ENCODE data around the gene ZFYVE9. TPM values are rescaled to one million over a fixed set of nuclear protein-coding genes. Genes with fewer than 3 reads are reported as not detected.

ZFYVE9 gene
- total RNA-seq, 1 experiment from 2014 or later, result 18.0 TPM

DNA sequence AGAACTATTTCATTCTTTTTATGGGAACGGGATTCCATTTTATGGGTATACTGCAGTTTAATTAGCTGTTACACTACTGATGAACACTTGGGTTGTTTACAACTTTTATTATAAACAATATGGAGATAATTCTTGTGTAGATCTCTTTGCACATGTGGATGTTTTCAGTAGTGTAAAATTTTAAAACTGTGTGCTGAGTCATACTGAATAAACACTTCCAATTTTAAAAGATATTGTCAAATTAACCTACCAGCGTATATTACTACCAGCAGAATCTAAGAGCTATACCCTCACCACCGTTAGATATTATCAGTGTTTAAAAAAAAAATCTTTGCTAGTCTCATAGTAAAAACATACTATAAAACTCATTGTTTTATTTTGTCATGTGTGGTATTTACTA, 118.0 kb downstream of the ZFYVE9 start:
- in situ Hi-C loops (cut with HindIII; ENCODE audit: low pct_unique_long_range_greater_than_20kb, low sequenced_read_pairs) (no loop called here), intact Hi-C loops (cut with micrococcal nuclease; ENCODE audit: unreplicated experiment) (no loop called here)
- Histone ChIP-seq H3K4me1 (ENCODE audit: control insufficient read depth, insufficient read depth, low read length) (peaks cover 4% of the 10 kb centered on the region; the same call in 1 of the 2 replicates), H3K4me3 (ENCODE audit: low read depth in 2 of 2, low read length in 2 of 2) (no peak overlapping the region), H3K9me3 (ENCODE audit: control insufficient read depth, insufficient read depth, low read depth, low read length) (no peaks in the 10 kb centered on the region), H3K27ac (ENCODE audit: low read length) (no peak overlapping the region), H3K27me3 (ENCODE audit: control insufficient read depth, insufficient read depth, low read length) (no peaks in the 10 kb centered on the region), H3K36me3 (ENCODE audit: control insufficient read depth, insufficient read depth, low read length) (no peaks in the 10 kb centered on the region)
- DNase-seq (ENCODE audit: low read depth, low spot score) (no peak), ATAC-seq (no peak)
- CTCF ChIA-PET, result no interaction called here
- no TSS peak for BruUV-seq (replicated peaks)
- TF ChIP-seq CTCF (IDR thresholded peaks at IDR 0.05), result no peak
- TF ChIP-seq REST (IDR thresholded peaks at IDR 0.05; ENCODE audit: insufficient read depth in 1 of 2, low read depth in 2 of 2, low read length in 1 of 2), result no peak
- TF ChIP-seq TCF7L2 (IDR thresholded peaks at IDR 0.05; ENCODE audit: low read depth, low read length), result no peak
- no peak for TF ChIP-seq POLR2AphosphoS5 (IDR thresholded peaks at IDR 0.05; ENCODE audit: low read depth, low read length)
- TF ChIP-seq SIN3A (IDR thresholded peaks at IDR 0.05; ENCODE audit: borderline replicate concordance, insufficient read depth, low read depth, low read length), result no peak
- POLR2A ChIA-PET, result interaction anchor here (0.6 kb wide), 3 partner anchors 44 to 181 kb away, joined by 3 to 6 read pairs (median 3); no protein-coding TSS in a partner anchor

DNA sequence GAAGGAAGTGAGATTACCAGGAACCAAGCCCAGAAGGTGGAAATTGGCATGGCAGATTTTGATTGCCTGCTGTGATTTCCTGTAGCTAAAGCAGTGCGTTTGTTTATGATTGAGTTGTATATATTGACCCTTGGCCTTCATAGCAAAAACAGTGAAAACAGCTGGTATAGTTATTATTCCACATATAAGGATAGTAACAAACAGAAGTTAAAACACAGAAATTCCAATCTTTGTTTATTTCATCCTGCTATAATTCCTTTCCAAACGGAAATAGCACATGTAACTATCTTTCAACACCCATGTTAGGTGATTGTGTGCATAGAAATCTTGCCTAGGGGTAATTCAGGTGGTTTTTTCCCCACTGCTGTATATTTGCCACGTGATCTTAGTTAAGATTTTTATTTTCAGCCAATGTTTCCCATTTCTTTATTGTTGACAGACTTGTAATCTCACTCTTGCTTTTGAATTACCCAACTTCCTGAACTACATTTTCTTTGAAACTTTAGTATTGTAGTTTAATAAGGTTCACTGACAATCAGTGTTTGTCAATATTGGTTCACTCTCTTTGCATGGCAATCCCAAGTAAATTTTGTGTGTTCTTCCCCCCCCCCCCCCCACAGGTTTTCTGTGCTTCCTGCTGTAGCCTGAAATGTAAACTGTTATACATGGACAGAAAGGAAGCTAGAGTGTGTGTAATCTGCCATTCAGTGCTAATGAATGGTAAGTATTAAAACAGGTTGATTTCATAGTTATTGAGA, 121.4 kb downstream of the ZFYVE9 start:
- CTCF ChIA-PET, result no interaction called here
- ATAC-seq, result no peak

GRCh38 chr1:52264530-52265115, 122.7 kb downstream of the ZFYVE9 start:
- POLR2A ChIA-PET, result no interaction called here
- in situ Hi-C loops (cut with HindIII; ENCODE audit: low pct_unique_long_range_greater_than_20kb, low sequenced_read_pairs), result no loop called here

More for the DNA sequence above, 121.4 kb downstream of the ZFYVE9 start:
- no peak for DNase-seq (ENCODE audit: low read depth, low spot score)
- H3K27me3 ChIP-seq (ENCODE audit: control insufficient read depth, insufficient read depth, low read length), result no peaks in the 10 kb centered on the region
- no peaks in the 10 kb centered on the region for H3K36me3 ChIP-seq (ENCODE audit: control insufficient read depth, insufficient read depth, low read length)
- POLR2A ChIA-PET, result interaction anchor here (0.6 kb wide), 1 partner anchor 53 kb away, joined by 3 read pairs; no protein-coding TSS in a partner anchor
- H3K4me3 ChIP-seq (ENCODE audit: low read depth in 2 of 2, low read length in 2 of 2), result no peak overlapping the region
- peaks cover 4% of the 10 kb centered on the region; the same call in 1 of the 2 replicates for H3K4me1 ChIP-seq (ENCODE audit: control insufficient read depth, insufficient read depth, low read length)
- in situ Hi-C loops (cut with HindIII; ENCODE audit: low pct_unique_long_range_greater_than_20kb, low sequenced_read_pairs), result no loop called here
- no peak for TF ChIP-seq SIN3A (IDR thresholded peaks at IDR 0.05; ENCODE audit: borderline replicate concordance, insufficient read depth, low read depth, low read length)
- no peaks in the 10 kb centered on the region for H3K9me3 ChIP-seq (ENCODE audit: control insufficient read depth, insufficient read depth, low read depth, low read length)
- intact Hi-C loops (cut with micrococcal nuclease; ENCODE audit: unreplicated experiment), result no loop called here
- BruUV-seq (replicated peaks), result no TSS peak
- H3K27ac ChIP-seq (ENCODE audit: low read length), result no peak overlapping the region

More at GRCh38 chr1:52264530-52265115, 122.7 kb downstream of the ZFYVE9 start:
- H3K36me3 ChIP-seq (ENCODE audit: control insufficient read depth, insufficient read depth, low read length), result no peaks in the 10 kb centered on the region
- H3K4me1 ChIP-seq (ENCODE audit: control insufficient read depth, insufficient read depth, low read length), result peaks cover 4% of the 10 kb centered on the region; the same call in 1 of the 2 replicates
- BruUV-seq (replicated peaks), result no TSS peak
- intact Hi-C loops (cut with micrococcal nuclease; ENCODE audit: unreplicated experiment), result no loop called here
- H3K27ac ChIP-seq (ENCODE audit: low read length), result no peak overlapping the region
- H3K27me3 ChIP-seq (ENCODE audit: control insufficient read depth, insufficient read depth, low read length), result no peaks in the 10 kb centered on the region
- no peaks in the 10 kb centered on the region for H3K9me3 ChIP-seq (ENCODE audit: control insufficient read depth, insufficient read depth, low read depth, low read length)
- no peak for TF ChIP-seq SIN3A (IDR thresholded peaks at IDR 0.05; ENCODE audit: borderline replicate concordance, insufficient read depth, low read depth, low read length)
- no peak for TF ChIP-seq REST (IDR thresholded peaks at IDR 0.05; ENCODE audit: insufficient read depth in 1 of 2, low read depth in 2 of 2, low read length in 1 of 2)
- peak; percentile 26; the same call in 1 of the 2 replicates for TF ChIP-seq CTCF (IDR thresholded peaks at IDR 0.05)
- no peak for TF ChIP-seq TCF7L2 (IDR thresholded peaks at IDR 0.05; ENCODE audit: low read depth, low read length)
- no peak for TF ChIP-seq POLR2AphosphoS5 (IDR thresholded peaks at IDR 0.05; ENCODE audit: low read depth, low read length)
- no peak for ATAC-seq
- no peak for DNase-seq (ENCODE audit: low read depth, low spot score)
- CTCF ChIA-PET, result no interaction called here
- H3K4me3 ChIP-seq (ENCODE audit: low read depth in 2 of 2, low read length in 2 of 2), result no peak overlapping the region
